Psoas muscle (tissue), 8 donors: ENCODE results near the gene PGPEP1. TPM values are rescaled to one million over a fixed set of nuclear protein-coding genes. Genes with fewer than 3 reads are reported as not detected.
"Not testable (repeated sequence)": the region's sequence is repeated elsewhere in the genome, so short reads cannot be mapped to it uniquely, and the experiment has no call there.

Source experiments
- ATAC-seq, 4 donors: fragments of 200-7000 bp; cut with Tn5 transposase; one replicate each; pipeline ENCODE4 v1.9.1; 2020; ENCODE audit warnings: moderate library complexity in 3 of 4, mild to moderate bottlenecking in 2 of 4
- DNase-seq, 2 donors: peaks; one replicate each; pipeline ENCODE4 v3.0.0-alpha.2; 2020
- H3K27ac ChIP-seq: fragments of 200-600 bp; one replicate; pipeline ENCODE4 v1.8.0; 2022
- H3K27me3 ChIP-seq, 3 donors: fragments of 200-600 bp in 1 of 3; one replicate each; pipeline versions ENCODE4 v1.6.1 to v1.8.0; 2013 to 2022; ENCODE audit warnings: low read length in 2 of 3, mild to moderate bottlenecking in 2 of 3, moderate library complexity in 1 of 3; ENCODE audit not compliant: insufficient read depth in 3 of 3
- H3K36me3 ChIP-seq, 2 donors: fragments of 200-600 bp in 1 of 2; one replicate each; pipeline versions ENCODE4 v1.6.1 to v1.8.0; 2013 to 2022; ENCODE audit warnings: low read depth in 1 of 2, mild to moderate bottlenecking in 1 of 2, moderate library complexity in 1 of 2; ENCODE audit not compliant: insufficient read depth in 1 of 2
- H3K4me1 ChIP-seq: fragments of 200-600 bp; one replicate; pipeline ENCODE4 v1.8.0; 2022
- H3K4me3 ChIP-seq: fragments of 200-600 bp; one replicate; pipeline ENCODE4 v1.8.0; 2022; ENCODE audit warnings: mild to moderate bottlenecking
- H3K9me3 ChIP-seq: fragments of 200-600 bp; one replicate; pipeline ENCODE4 v1.8.0; 2022
- CTCF ChIP-seq: fragments of 200-600 bp; IDR thresholded peaks from one replicate; pipeline ENCODE4 v1.8.0; 2022; ENCODE audit warnings: antibody characterized with exemption
- WGBS, 3 donors: extraction: QIAGEN DNeasy Blood & Tissue Kit; methylation state at CpG; one replicate each; pipeline versions ENCODE4 v1.1.6 to v1.1.7; 2013; 5-methylcytosine and 5-hydroxymethylcytosine counted together
- intact Hi-C, 2 donors: fragments of 100-400 bp; cut with DNase I; formaldehyde crosslinking; loops; one replicate each; pipeline versions ENCODE4 v1.11.0 to v1.14.2; 2022
- polyA plus RNA-seq, 3 donors: library from polyadenylated mRNA; stranded (reverse); fragments of 200-250 nt; gene quantifications; one replicate each; pipeline ENCODE4 v1.2.3, GENCODE V29; 2013
- total RNA-seq, 4 donors: library from RNA; stranded (reverse); fragmentation: NEBNext Ultra II Directional in 2 of 4; extraction: Animal tissue kit (Norgen Biotek cat#: 25700) in 2 of 4; gene quantifications; one replicate each; pipeline versions ENCODE4 v1.2.1 to v1.2.4, GENCODE V29; 2021 to 2023
- donor health status: healthy with polysubstance abuse.
- donor health status: DM: no; HTN: no; CAD: no; lungs with moderate emphysema.
- donor health status: Bipolar disorder and iron deficiency.
- donor health status: healthy.
- donor health status: DM: yes; HTN: yes; CAD: no.
- donor health status: DM: no; HTN: no; CAD: no.
- donor health status: DM: no; HTN: no; CAD: no.
- donor health status: DM: yes; HTN: yes; CAD: no.

The PGPEP1 gene
- total and polyA plus RNA-seq, 7 donors, result 8.0 to 47.8 (median 18.3) TPM

DNA sequence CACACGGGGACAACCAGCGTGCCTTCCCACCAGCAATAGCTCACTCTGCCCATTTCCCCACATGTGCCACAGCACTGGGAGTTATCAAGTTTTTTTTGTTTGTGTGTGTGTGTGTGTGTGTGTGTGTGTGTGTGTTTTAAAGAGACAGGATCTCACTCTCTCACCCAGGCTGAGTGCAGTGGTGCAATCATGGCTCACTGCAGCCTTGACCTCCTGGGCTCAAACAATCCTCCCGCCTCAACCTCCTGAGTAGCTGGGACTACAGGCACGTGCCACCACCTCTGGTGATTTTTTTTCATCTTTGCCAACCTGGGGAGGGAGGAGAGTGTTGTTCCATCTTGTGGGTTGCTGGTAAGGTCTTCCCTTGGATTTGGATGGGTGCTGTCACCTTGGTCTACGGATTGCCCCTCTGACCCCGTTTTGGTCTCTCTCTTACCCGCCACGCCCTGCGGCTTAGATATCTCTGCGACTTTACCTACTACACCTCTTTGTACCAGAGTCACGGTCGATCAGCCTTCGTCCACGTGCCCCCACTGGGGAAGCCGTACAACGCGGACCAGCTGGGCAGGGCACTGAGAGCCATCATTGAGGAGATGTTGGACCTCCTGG lies 22.6 kb downstream of the PGPEP1 start:
- Histone ChIP-seq H3K4me1 (peaks cover 8% of the 10 kb centered on the region), H3K27ac (no peak overlapping the region), H3K4me3 (no peak overlapping the region), H3K27me3 (no peaks in the 10 kb centered on the region), H3K36me3 (peaks cover 0 to 57% of the 10 kb centered on the region in 2 donors), H3K9me3 (no peaks in the 10 kb centered on the region)
- no peak for DNase-seq
- ATAC-seq, result no peak
- 89 to 91% (median 90%) methylated on average over 17 of the region's 17 CpGs for WGBS, 3 donors
- no peak for TF ChIP-seq CTCF
- intact Hi-C loops, result no loop called here

DNA sequence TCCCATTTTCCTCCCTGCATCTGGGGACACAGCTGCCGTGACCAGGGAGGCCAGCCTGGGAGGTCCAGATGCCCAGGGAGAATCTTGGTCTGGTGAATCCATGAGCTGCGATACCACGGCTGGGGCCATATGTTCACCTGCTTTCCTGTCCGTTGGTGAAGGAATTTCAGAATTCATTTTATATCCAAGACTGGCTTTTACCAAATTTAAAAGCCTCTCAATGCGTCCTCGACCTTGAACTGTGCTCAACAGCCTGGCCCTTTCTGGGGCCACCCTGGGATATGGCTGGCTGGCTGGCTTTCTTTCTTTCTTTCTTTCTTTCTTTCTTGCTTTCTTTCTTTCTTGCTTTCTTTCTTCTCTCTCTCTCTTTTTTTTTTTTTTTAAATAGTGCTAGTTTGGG lies 23.4 kb downstream of the PGPEP1 start:
- H3K36me3 ChIP-seq, result peaks cover 0 to 49% of the 10 kb centered on the region in 2 donors
- TF ChIP-seq CTCF, result no peak
- 72 to 79% (median 72%) methylated on average over 6 of the region's 6 CpGs for WGBS, 3 donors
- H3K4me3 ChIP-seq, result no peak overlapping the region
- intact Hi-C loops, result no loop called here
- no peaks in the 10 kb centered on the region for H3K9me3 ChIP-seq
- no peak overlapping the region for H3K27ac ChIP-seq
- H3K4me1 ChIP-seq, result peaks cover 8% of the 10 kb centered on the region
- no peaks in the 10 kb centered on the region for H3K27me3 ChIP-seq
- ATAC-seq (no peak), DNase-seq (no peak)

DNA sequence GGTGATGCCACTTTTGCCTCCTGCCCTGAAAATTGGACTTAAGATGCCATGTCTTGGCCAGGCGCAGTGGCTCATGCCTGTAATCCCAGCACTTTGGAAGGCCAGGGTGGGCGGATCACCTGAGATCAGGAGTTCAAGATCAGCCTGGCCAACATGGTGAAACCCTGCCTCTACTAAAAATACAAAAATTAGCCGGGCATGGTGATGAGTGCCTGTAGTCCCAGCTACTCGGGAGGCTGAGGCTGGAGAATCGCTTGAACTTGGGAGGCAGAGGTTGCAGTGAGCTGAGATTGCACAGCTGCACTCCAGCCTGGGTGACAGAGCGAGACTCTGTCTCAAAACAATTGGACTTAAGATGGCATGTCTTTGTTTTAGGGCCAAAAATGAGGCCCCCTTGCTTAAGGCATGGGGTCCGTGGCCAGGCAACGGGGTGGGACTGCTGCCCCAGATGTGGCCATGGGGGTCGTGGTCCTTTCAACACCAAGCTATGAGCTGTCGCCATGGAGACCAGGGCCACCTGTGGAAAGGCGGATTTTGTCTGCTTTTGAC lies 24.0 kb downstream of the PGPEP1 start:
- ATAC-seq, H3K4me1 ChIP-seq, H3K27me3 ChIP-seq, H3K9me3 ChIP-seq, DNase-seq, H3K4me3 ChIP-seq, intact Hi-C loops: not testable (repeated sequence)
- 65 to 69% (median 67%) methylated on average over 11 of the region's 11 CpGs for WGBS, 3 donors
- H3K36me3 ChIP-seq, result peaks cover 0 to 44% of the 10 kb centered on the region in 2 donors
- H3K27ac ChIP-seq, result peak overlapping the region; percentile 67

DNA sequence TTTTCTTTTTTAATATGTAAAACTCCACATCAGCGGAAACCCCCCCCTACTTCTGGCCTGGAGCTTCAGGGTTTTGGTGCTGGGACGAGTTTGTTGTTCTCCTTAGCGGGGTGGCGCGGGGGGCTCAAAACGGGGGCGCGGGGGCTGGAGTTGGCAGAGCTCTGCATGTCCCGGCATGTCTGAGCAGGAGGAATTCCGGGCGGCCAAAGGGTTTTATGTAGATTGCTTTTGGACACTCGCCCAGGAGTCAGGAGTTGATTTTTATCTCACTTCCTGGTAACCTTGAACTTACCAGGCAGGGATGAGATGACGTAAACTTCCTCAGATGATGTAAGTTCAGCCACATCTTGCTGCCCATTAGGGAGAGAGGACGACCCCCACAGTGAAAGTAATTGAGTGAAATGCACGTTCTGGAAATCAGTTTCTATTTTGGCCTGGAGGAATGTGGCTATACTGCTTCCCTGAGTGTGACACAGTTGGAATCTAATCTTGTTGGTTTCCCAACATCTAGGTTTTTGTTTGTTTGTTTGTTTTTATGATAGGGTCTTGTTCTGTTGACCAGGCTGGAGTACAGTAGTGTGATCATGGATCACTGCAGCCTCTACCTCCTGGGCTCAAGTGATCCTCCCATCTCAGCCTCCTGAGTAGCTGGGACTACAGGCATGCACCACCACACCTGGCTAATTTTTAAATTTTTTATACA lies 24.6 kb downstream of the PGPEP1 start:
- WGBS, 3 donors, result 35 to 46% (median 44%) methylated on average over 15 of the region's 15 CpGs
- Histone ChIP-seq H3K4me1 (peaks cover 8% of the 10 kb centered on the region), H3K36me3 (peaks cover 0 to 38% of the 10 kb centered on the region in 2 donors), H3K9me3 (no peaks in the 10 kb centered on the region), H3K27ac (peak overlapping the region; percentile 67), H3K4me3 (no peak overlapping the region), H3K27me3 (no peaks in the 10 kb centered on the region)
- DNase-seq (no peak), ATAC-seq (peak; percentile 38 to 61 (median 44))
- no peak for TF ChIP-seq CTCF
- intact Hi-C loops, result no loop called here

- H3K4me3 ChIP-seq, result no peak overlapping the region
- H3K4me1 ChIP-seq, result peaks cover 8% of the 10 kb centered on the region
- H3K36me3 ChIP-seq, result peaks cover 0 to 27% of the 10 kb centered on the region in 2 donors
- intact Hi-C loops, result no loop called here
- WGBS, 3 donors, result 79 to 93% (median 87%) methylated on average over 2 of the region's 2 CpGs
- no peaks in the 10 kb centered on the region for H3K9me3 ChIP-seq
- H3K27me3 ChIP-seq, result no peaks in the 10 kb centered on the region
- H3K27ac ChIP-seq, result peak overlapping the region; percentile 67
- no peak for DNase-seq
- ATAC-seq, result peak in 1 of 4 donors; percentile 31
- no peak for TF ChIP-seq CTCF
Observed at GRCh38 chr19:18366021-18366435, 25.6 kb downstream of the PGPEP1 start.
